GM21529 (cell line): ENCODE results near the gene OR2T10.
"Not testable (repeated sequence)": the region's sequence is repeated elsewhere in the genome, so short reads cannot be mapped to it uniquely, and the experiment has no call there.

Experiments used
- ATAC-seq: cut with Tn5 transposase; IDR thresholded peaks from one replicate; pipeline ENCODE4 v1.9.1; 2021; ENCODE audit not compliant: unreplicated experiment

The OR2T10 gene

DNA sequence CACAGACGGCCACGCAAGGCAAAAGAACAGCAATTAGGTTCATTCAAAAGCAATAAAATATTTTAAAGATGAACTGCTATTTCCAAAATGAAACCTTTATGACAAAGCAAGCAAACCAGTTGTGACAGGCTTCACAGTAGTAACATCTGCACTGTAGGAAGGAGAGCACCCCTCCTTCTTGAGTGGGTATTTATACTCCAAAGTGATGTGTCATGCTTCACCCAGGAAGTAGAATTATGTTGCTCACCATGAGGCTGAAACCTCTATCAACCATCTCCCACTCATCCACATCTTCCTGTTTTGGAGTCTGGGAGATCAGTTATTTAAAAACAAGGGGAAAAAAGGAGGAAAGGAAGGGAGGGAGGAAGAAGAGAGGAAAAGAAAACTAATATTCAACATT, 885 bp downstream of the OR2T10 start:
- ATAC-seq, result peak; percentile 46

GRCh38 chr1:248593226-248593625, 4.3 kb downstream of the OR2T10 start:
- no peak for ATAC-seq

DNA sequence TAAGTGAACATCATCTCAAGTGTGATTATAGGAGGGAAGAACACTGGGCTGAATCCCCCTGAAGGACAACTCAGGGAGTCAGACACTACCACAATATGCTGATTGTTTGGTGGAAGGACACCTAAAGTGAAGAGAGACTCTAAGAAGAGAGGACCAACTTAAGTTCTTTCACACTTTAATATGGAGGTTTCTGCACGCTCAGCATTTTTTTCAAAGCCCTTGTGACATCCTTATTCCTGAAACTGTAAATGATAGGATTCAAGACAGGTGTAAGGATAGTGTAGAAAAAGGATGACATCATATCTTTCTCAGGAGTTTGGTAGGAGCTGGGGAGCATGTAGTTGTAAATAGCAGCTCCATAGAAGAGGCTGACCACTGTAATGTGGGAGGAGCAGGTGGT, 4.8 kb downstream of the OR2T10 start:
- ATAC-seq, result no peak

DNA sequence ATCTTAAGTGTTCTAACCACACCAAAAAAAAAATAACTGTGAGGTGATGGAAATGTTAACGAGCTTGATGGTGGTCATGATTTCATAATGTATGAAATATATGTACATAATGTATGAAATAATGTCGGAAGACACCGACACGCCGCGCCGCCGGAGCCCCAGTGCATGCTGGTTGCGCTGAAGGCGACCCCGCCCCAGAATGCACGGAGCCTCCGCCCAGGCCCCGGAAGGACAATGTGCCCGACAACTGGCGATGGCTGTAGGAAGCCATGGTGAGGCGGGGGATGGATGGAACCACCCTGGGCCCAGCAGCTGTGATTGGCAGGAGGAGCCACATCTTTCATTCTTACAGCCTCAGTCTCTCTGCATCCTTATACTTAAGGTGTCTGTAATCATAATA, 7.4 kb downstream of the OR2T10 start:
- ATAC-seq, result no peak

GRCh38 chr1:248589334-248589733, 8.2 kb downstream of the OR2T10 start:
- ATAC-seq, result no peak

DNA sequence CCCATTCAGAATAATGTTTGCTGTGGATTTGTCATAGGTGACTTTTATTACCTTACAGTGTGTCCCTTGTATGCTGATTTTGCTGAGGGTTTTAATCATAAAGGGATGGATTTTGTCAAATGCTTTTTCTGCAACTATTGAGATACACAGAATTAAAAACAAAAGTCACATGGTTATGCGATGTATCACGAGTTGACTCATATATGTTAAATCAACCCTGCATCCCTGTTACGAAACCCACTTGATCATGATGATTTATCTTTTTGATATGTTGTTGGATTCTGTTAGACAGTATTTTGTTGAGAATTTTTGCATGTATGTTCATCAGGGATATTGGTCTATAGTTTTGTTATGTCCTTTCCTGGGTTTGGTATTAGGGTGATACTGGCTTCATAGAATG, 12.2 kb downstream of the OR2T10 start:
- ATAC-seq, result no peak

DNA sequence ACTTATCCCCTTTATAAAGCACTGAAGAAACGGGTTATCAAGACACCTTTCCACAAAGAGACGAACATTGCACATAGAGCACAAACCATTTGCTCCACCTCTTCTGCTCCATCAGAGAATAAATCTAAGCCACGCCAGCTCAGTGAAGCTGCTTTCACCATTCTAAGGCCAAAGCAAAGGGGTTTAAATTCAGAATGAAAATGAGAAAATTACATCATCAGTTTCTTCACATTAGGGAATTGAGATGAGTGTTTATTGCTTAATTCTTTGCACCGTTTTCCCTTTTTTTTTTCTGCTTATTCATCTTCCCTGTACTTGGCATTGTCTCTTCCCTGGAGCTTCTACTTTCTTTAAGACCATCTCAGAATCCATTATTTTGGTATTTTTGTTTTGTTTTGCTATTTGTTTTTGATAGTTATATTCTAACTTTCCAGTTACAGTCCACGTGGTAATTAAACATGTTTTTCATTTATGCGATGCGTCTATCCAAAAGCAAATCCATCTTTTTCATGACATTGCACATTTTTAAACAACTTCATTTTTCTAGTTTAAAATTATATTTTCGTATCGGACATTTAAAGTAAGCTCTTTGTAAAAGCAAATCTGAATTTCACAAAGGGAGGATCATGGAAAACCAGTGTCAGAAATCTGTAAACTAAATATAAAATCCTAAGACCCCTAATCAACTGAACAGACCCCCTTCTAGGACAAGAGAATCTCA, 21.1 kb downstream of the OR2T10 start:
- ATAC-seq, result no peak

DNA sequence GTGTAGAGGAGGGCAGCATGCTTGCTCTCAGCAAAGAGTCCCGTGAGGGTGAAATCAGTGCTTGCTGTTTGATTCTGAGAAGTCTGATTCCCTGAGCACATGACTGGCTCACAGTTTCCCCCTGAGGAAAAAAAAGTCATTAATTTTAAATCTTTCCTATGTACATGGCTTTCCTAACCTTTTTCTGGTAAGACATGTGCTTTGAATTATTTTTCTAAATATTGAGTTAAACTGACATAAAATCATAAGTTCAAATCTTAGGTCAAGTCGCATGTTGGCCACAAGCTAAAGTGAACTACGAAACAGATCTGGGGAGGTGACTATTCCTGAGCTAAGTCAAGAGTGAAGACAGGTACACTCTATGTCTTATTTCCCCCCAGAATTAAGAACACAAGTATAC, 22.8 kb downstream of the OR2T10 start, which contains the start of gene OR2T34:
Gene OR2T34 (minus strand): TSS at position 101 of the 400 bp plus-strand sequence. CDS start 0 bp downstream, at position 101.
- not testable (repeated sequence) for ATAC-seq

GRCh38 chr1:248573856-248574255, 23.6 kb downstream of the OR2T10 start:
- ATAC-seq, result not testable (repeated sequence)

GRCh38 chr1:248572049-248572448, 25.5 kb downstream of the OR2T10 start:
- peak; percentile 87 for ATAC-seq

DNA sequence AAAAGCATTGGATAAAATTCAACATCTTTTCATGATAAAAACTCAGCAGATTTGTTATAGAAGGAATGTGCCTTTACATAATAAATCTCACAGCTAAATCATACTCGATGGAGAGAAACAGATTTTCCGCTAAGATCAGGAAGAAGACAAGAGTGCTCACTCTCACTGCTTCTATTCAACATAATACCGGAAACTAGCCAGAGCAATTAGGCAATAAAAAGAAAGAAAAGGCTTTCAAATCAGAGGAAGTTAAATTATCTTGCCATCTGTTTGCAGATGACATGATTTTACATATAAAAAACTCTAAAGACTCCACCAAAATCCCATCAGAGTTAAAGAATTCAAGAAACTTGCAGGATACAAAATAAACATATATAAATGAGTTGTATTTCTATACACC, 26.7 kb downstream of the OR2T10 start:
- ATAC-seq, result not testable (repeated sequence)

GRCh38 chr1:248569049-248569448, 28.5 kb downstream of the OR2T10 start:
- ATAC-seq, result not testable (repeated sequence)

- ATAC-seq, result peak; percentile 53
Observed at GRCh38 chr1:248565530-248566373, 31.7 kb downstream of the OR2T10 start.

DNA sequence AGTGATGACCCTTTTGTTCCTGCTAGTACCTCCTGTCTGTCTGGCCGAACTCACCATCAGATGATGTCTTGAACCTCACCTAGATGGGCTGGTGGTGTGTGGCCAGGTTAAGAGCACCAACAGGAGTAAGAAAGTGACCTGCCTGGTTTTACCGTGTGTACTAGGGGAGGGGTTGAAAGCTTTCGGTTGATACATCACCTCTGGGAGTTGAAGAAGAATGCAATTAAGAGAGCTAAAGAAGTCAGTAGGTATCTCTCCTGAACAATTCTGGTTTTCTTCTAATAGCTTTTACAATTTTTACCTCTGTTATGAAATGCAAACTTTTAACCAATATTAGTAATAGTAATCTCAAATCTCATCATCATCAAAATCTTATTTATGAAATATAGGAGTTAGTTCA, 34.8 kb downstream of the OR2T10 start, which contains the start of gene OR2T29:
Gene OR2T29 (minus strand): TSS at position 101 of the 400 bp plus-strand sequence. CDS start 3,281 bp downstream, outside the sequence.
- ATAC-seq, result not testable (repeated sequence)

DNA sequence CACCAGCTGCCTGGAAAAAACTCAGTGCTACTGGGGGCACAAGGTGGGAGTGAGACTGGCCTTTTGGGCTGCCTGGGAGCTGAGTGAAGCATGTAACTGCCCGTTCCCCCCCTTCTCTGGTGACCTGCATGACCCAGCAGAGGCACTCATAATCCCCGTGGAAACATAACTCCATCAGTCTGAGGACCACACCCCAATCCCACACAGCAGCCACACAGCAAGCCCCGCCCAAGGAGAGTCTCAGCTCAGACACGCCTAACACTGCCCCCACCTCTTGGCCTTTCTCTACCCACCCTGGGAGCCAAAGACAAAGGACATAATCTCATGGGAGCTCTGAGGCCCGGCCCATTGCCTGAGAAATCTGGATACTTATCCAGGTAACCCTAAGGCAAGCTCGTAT, 46.5 kb downstream of the OR2T10 start:
- ATAC-seq, result not testable (repeated sequence)

GRCh38 chr1:248547383-248547782, 50.1 kb downstream of the OR2T10 start:
- not testable (repeated sequence) for ATAC-seq
